GM12878 (cell line): ENCODE results near the gene MFAP1.

ENCODE experiments used
- ATF2 ChIP-seq: IDR thresholded peaks from 2 replicates; pipeline ENCODE4 v1.6.1; 2012; ENCODE audit warnings: low read length, inconsistent platforms
- CHD2 ChIP-seq: IDR thresholded peaks from 2 replicates; pipeline ENCODE4 v1.6.1; 2011; ENCODE audit warnings: low read depth, low read length, improper control_type of control experiment, borderline replicate concordance
- CTCF ChIP-seq, 3 experiments: IDR thresholded peaks in 2 of 3; conservative IDR thresholded peaks in 1 of 3; 2 replicates each; pipeline ENCODE4 v1.5.1; 2011; ENCODE audit warnings: low read depth in 3 of 3, low read length in 3 of 3, mild to moderate bottlenecking in 3 of 3, control low read depth in 2 of 3, moderate library complexity in 2 of 3, inconsistent platforms in 1 of 3, mixed read lengths in 1 of 3; ENCODE audit not compliant: control insufficient read depth in 2 of 3, insufficient read depth in 1 of 3; ENCODE audit errors: extremely low read depth in 1 of 3
- ETV6 ChIP-seq, 2 experiments: fragments of 450-650 bp in 1 of 2; IDR thresholded peaks in 1 of 2; conservative IDR thresholded peaks in 1 of 2; 2 replicates each; pipeline ENCODE4 v1.6.1; 2014; ENCODE audit warnings: antibody characterized with exemption in 1 of 2, borderline replicate concordance in 1 of 2, low read depth in 1 of 2, mild to moderate bottlenecking in 1 of 2, moderate library complexity in 1 of 2
- POLR2A ChIP-seq: IDR thresholded peaks from 2 replicates; pipeline ENCODE4 v1.6.1; 2011; ENCODE audit warnings: low read depth, mild to moderate bottlenecking, low read length
- RELB ChIP-seq: fragments of 450-650 bp; IDR thresholded peaks from 2 replicates; pipeline ENCODE4 v1.6.1; 2017; ENCODE audit warnings: low read depth, mild to moderate bottlenecking, moderate library complexity
- TAF1 ChIP-seq: IDR thresholded peaks from 2 replicates; pipeline ENCODE4 v1.6.1; 2011; ENCODE audit warnings: mild to moderate bottlenecking, low read depth, low read length, borderline replicate concordance
- ZNF274 ChIP-seq: IDR thresholded peaks from one replicate; pipeline ENCODE4 v1.8.0; 2011; ENCODE audit not compliant: insufficient read length, insufficient read depth

GRCh38 chr15:43808960-43809678, 15.4 kb downstream of the MFAP1 start:
- TF ChIP-seq TAF1 (no peak), RELB (peak; percentile 94), ETV6 (conservative IDR thresholded peaks at IDR 0.05 in 1 of 2, IDR thresholded peaks at IDR 0.05 in 1 of 2; ENCODE audit: borderline replicate concordance in 1 of 2, low read depth in 1 of 2) (no peak), POLR2A (no peak), CHD2 (peak; percentile 60; the same call in 1 of the 2 replicates), CTCF (IDR thresholded peaks at IDR 0.05 in 2 of 3, conservative IDR thresholded peaks at IDR 0.05 in 1 of 3; ENCODE audit: control insufficient read depth in 2 of 3, extremely low read depth in 1 of 3, insufficient read depth in 1 of 3, low read depth in 3 of 3, low read length in 3 of 3) (no peak), ATF2 (peak; percentile 89), ZNF274 (no peak)
